ENCODE data around the gene ECEL1.

Gene ECEL1

DNA sequence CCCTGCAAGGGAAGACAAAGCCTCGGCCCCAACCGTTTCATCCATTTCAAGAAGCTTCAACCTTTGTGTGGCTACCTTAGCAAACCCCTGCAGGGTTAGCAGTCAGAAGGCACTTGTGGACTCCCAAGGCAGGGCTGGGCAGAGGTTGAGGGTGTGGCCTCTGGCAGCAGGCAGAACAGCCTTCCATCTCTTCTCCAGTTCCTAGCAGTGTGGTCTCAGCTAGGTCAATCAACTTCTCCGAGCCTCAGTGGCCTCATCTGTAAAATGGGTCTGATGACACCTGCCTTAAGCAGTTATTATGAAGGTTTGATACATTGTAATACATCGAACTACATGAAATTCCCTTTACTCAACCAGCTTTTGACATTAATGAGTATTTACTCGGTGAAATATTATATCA lies 25.7 kb upstream of the ECEL1 start:
- Histone ChIP-seq H3K27me3 (ENCODE audit: low read length) (no peaks in the 10 kb centered on the region), H3K36me3 (ENCODE audit: low read length) (no peaks in the 10 kb centered on the region), H3F3A (ENCODE audit: insufficient read depth) (no peaks in the 10 kb centered on the region), H3K27ac (ENCODE audit: low read depth, low read length) (no peak overlapping the region), H3K79me2 (ENCODE audit: insufficient read depth, low read length) (no peaks in the 10 kb centered on the region), H3K9ac (ENCODE audit: low read length) (no peak overlapping the region), H2AFZ (ENCODE audit: low read depth, low read length, severe bottlenecking) (no peak overlapping the region), H3K4me2 (ENCODE audit: low read depth, low read length, poor library complexity, severe bottlenecking) (no peak overlapping the region), H3K9me2 (replicated peaks; ENCODE audit: insufficient read depth, low read length) (no peaks in the 10 kb centered on the region), H3K4me3 (ENCODE audit: insufficient read depth, low read length, poor library complexity, severe bottlenecking) (no peak overlapping the region), H4K20me1 (ENCODE audit: low read depth, low read length) (no peaks in the 10 kb centered on the region), H3K9me3 (ENCODE audit: insufficient read depth, low read length) (no peaks in the 10 kb centered on the region)
- no peak for TF ChIP-seq EZH2phosphoT487 (conservative IDR thresholded peaks at IDR 0.05; ENCODE audit: low read length)
- TF ChIP-seq, protein P1, sequence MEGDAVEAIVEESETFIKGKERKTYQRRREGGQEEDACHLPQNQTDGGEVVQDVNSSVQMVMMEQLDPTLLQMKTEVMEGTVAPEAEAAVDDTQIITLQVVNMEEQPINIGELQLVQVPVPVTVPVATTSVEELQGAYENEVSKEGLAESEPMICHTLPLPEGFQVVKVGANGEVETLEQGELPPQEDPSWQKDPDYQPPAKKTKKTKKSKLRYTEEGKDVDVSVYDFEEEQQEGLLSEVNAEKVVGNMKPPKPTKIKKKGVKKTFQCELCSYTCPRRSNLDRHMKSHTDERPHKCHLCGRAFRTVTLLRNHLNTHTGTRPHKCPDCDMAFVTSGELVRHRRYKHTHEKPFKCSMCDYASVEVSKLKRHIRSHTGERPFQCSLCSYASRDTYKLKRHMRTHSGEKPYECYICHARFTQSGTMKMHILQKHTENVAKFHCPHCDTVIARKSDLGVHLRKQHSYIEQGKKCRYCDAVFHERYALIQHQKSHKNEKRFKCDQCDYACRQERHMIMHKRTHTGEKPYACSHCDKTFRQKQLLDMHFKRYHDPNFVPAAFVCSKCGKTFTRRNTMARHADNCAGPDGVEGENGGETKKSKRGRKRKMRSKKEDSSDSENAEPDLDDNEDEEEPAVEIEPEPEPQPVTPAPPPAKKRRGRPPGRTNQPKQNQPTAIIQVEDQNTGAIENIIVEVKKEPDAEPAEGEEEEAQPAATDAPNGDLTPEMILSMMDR (IDR thresholded peaks at IDR 0.05; ENCODE audit: insufficient read depth, low read length, poor library complexity, severe bottlenecking): no peak

GRCh38 chr2:232512602-232513001 lies 25.0 kb upstream of the ECEL1 start:
- Histone ChIP-seq H2AFZ (ENCODE audit: low read depth, low read length, severe bottlenecking) (no peak overlapping the region), H3K4me2 (ENCODE audit: low read depth, low read length, poor library complexity, severe bottlenecking) (no peak overlapping the region), H3F3A (ENCODE audit: insufficient read depth) (no peaks in the 10 kb centered on the region), H4K20me1 (ENCODE audit: low read depth, low read length) (no peaks in the 10 kb centered on the region), H3K9ac (ENCODE audit: low read length) (no peak overlapping the region), H3K79me2 (ENCODE audit: insufficient read depth, low read length) (no peaks in the 10 kb centered on the region), H3K9me3 (ENCODE audit: insufficient read depth, low read length) (no peaks in the 10 kb centered on the region), H3K4me3 (ENCODE audit: insufficient read depth, low read length, poor library complexity, severe bottlenecking) (no peak overlapping the region), H3K36me3 (ENCODE audit: low read length) (no peaks in the 10 kb centered on the region), H3K27ac (ENCODE audit: low read depth, low read length) (no peak overlapping the region), H3K27me3 (ENCODE audit: low read length) (no peaks in the 10 kb centered on the region), H3K9me2 (replicated peaks; ENCODE audit: insufficient read depth, low read length) (no peaks in the 10 kb centered on the region)
- no peak for TF ChIP-seq EZH2phosphoT487 (conservative IDR thresholded peaks at IDR 0.05; ENCODE audit: low read length)
- TF ChIP-seq, protein P1 (IDR thresholded peaks at IDR 0.05; ENCODE audit: insufficient read depth, low read length, poor library complexity, severe bottlenecking): no peak

- H3K79me2 ChIP-seq (ENCODE audit: insufficient read depth, low read length): no peaks in the 10 kb centered on the region
- no peaks in the 10 kb centered on the region for H3F3A ChIP-seq (ENCODE audit: insufficient read depth)
- H3K9ac ChIP-seq (ENCODE audit: low read length): no peak overlapping the region
- no peaks in the 10 kb centered on the region for H3K27me3 ChIP-seq (ENCODE audit: low read length)
- H3K27ac ChIP-seq (ENCODE audit: low read depth, low read length): no peak overlapping the region
- no peak overlapping the region for H3K4me2 ChIP-seq (ENCODE audit: low read depth, low read length, poor library complexity, severe bottlenecking)
- H4K20me1 ChIP-seq (ENCODE audit: low read depth, low read length): no peaks in the 10 kb centered on the region
- TF ChIP-seq EZH2phosphoT487 (conservative IDR thresholded peaks at IDR 0.05; ENCODE audit: low read length): no peak
- TF ChIP-seq, protein P1 (IDR thresholded peaks at IDR 0.05; ENCODE audit: insufficient read depth, low read length, poor library complexity, severe bottlenecking): no peak
- no peak overlapping the region for H2AFZ ChIP-seq (ENCODE audit: low read depth, low read length, severe bottlenecking)
- H3K9me3 ChIP-seq (ENCODE audit: insufficient read depth, low read length): no peaks in the 10 kb centered on the region
- no peaks in the 10 kb centered on the region for H3K36me3 ChIP-seq (ENCODE audit: low read length)
- no peak overlapping the region for H3K4me3 ChIP-seq (ENCODE audit: insufficient read depth, low read length, poor library complexity, severe bottlenecking)
- no peaks in the 10 kb centered on the region for H3K9me2 ChIP-seq (replicated peaks; ENCODE audit: insufficient read depth, low read length)
These were observed 23.8 kb upstream of the ECEL1 start for GRCh38 chr2:232511336-232511890.
